ES-I3 (cell line): ENCODE results near the gene IVNS1ABP.
A peak's percentile ranks its signal among the peaks of the same experiment; 100 is the strongest.

ENCODE experiments used
- H3K36me3 ChIP-seq: 2 replicates; pipeline ENCODE4 v1.6.1; 2013; ENCODE audit warnings: mild to moderate bottlenecking, low read length, control low read depth, moderate library complexity; ENCODE audit not compliant: insufficient read depth
- H3K4me1 ChIP-seq: 2 replicates; pipeline ENCODE4 v1.6.1; 2013; ENCODE audit warnings: mild to moderate bottlenecking, control low read depth, low read length; ENCODE audit not compliant: insufficient read depth
- H3K9ac ChIP-seq: 2 replicates; pipeline ENCODE4 v1.6.1; 2013; ENCODE audit warnings: low read depth, mild to moderate bottlenecking, low read length, moderate library complexity
- H3K9me3 ChIP-seq: 2 replicates; pipeline ENCODE4 v1.6.1; 2013; ENCODE audit warnings: mild to moderate bottlenecking, low read length, moderate library complexity; ENCODE audit not compliant: control insufficient read depth, insufficient read depth

IVNS1ABP gene

DNA sequence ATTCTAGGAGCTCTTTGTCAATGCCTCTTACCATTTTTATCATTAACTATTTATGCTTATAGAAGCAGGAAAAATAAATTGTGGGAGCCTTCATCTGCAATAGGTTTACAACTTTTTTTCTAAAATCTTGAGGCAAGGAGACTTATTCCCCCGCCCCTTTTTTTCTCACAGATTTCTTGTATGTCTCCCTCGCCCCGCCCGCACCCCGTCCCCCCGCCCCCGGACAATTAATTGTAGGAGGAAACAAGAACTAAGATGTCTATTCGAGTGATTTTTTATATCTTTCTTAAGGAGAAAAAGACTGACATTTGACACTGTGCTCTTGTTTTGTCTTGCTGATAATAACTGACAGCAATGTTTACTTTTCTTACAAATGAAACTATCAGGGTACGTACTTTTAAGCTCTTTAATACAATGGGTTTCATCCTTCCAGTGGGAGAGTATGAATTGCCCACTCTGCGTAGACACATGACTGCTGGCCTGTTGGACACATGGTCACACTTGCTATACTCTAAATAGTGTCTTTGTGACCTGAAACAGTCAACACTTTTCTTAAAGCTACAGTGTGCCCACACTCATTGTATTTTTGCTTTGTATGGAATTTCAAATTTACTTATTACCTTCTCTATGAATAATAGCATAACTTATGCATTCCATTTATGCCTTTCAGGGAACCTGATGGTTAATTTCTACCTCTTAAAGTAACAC is 1.5 kb upstream of the IVNS1ABP start:
- Histone ChIP-seq H3K4me1 (peaks cover 6% of the 10 kb centered on the region; the same call in 1 of the 2 replicates), H3K9ac (peak overlapping the region; percentile 87), H3K36me3 (no peaks in the 10 kb centered on the region; the same call in 1 of the 2 replicates), H3K9me3 (no peaks in the 10 kb centered on the region)

DNA sequence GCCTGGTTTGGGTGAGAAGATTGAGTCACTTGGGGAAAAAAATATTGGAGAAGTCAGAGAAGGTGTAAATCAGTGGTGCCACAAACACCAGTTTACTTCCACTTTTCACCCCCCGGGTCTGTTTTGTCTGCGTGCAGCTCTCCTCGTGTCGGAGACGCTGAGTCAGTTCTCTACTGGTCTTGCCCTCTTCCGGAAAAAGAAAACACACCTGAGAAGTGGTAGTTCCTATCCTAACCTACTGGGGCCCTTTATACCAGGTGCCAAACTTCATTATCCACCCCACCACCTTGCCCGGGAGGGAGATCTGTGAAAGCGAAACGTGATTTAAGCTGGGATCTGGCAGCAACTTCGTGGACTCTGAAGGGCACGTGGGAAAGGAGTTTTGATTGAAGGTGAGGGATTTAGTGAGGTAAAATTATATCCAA is 855 bp upstream of the IVNS1ABP start:
- no peaks in the 10 kb centered on the region; the same call in 1 of the 2 replicates for H3K36me3 ChIP-seq
- no peaks in the 10 kb centered on the region for H3K9me3 ChIP-seq
- H3K4me1 ChIP-seq = peaks cover 8% of the 10 kb centered on the region; the same call in 1 of the 2 replicates
- H3K9ac ChIP-seq = peak overlapping the region; percentile 87

DNA sequence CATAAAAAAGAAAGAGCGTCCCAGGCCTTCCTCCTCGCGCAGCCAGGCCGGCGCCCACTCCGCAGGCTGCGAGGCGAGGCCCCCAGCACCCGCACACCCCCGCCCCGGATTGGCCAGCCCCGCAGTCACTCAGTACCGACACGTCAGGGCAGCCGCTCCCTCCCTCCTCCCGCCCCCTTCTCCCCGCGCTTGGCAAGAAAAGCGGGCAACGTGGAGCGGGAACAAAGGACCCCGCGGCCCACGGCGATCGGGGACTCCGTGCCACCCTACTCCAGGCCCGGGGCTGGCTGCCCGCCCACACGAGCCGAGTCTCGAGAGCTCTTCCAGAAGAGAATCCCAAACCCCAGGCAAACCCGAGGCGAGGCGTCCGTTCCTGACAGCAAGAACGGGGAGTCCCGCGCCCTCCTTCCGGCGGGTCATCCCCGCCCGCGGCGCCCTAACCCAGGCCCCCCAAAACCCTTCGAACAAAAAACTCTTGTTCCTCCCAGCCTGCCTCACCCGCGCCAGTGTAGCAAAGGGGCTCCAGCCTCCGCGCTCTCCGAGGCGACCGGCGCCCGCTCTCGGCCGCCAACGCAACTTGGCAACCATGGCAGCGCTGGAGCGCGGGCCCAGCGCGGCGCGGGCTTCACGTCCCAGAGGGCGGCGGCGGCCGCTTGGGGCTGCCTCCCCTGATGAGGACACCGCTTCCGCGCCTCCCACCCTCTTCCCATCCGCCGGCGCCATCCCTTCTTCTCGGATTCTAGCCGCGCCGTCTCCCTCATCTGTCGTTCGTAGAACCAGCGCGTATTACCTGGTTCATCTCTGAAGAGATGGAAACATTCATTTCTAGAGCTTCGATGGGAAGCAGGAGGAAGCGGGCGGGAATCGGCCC is 645 bp downstream of the IVNS1ABP start:
- H3K9ac ChIP-seq = peak overlapping the region; percentile 97
- H3K4me1 ChIP-seq = peaks cover 17% of the 10 kb centered on the region; the same call in 1 of the 2 replicates
- no peaks in the 10 kb centered on the region; the same call in 1 of the 2 replicates for H3K36me3 ChIP-seq
- H3K9me3 ChIP-seq = no peaks in the 10 kb centered on the region

DNA sequence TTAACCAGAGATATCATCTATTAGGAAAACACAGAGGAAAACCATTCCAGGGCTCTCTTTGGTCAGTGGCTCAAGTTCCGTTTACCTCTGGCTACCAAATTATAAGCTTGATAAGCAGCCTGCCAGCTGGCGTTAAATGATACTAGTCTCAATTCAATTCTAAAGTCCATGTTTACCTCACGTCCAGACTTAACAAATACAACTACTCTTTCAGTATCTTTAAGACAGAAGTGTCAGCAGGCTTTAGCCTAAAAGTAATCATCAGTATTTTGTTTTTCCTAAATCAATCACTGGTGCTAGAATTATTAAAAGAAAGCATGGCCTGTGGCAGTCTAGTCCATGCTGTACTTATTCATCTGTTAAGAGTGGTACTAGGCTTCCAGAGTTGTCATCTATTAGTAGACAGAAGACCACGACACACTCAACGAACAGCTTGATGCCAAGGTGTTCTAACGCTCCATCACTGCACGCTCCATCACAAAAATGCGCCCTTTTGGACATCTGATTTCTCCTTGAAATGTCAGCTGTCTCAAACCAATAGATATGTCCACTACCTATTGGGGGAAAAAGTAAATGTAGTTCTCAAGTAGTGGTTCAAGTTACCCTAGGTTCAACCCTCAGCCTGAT is 1.5 kb downstream of the IVNS1ABP start:
- Histone ChIP-seq H3K9me3 (no peaks in the 10 kb centered on the region), H3K9ac (peak overlapping the region; percentile 97), H3K36me3 (peaks cover 3% of the 10 kb centered on the region; the same call in 1 of the 2 replicates), H3K4me1 (peaks cover 17% of the 10 kb centered on the region; the same call in 1 of the 2 replicates)

DNA sequence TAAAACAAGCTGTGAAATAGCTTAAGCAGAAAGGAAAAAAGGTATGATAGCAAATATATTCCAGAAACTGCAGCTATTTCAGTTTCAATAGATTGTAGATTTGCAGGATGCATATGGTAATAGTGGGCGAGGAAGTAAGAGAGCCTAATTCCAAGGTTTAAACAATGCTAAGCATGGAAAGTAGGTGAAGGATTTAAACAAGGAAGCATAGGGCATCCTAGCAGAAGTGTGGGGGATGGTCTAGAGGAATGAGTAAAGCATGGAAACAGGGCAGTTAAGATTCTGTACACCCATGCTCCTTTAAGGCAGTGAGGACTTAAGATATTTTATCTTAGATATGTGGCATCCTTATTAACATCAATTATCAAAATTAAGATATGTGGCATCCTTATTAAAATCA is 2.6 kb downstream of the IVNS1ABP start:
- Histone ChIP-seq H3K9ac (peak overlapping the region; percentile 97), H3K9me3 (no peaks in the 10 kb centered on the region), H3K36me3 (peaks cover 8% of the 10 kb centered on the region), H3K4me1 (peaks cover 17% of the 10 kb centered on the region; the same call in 1 of the 2 replicates)

DNA sequence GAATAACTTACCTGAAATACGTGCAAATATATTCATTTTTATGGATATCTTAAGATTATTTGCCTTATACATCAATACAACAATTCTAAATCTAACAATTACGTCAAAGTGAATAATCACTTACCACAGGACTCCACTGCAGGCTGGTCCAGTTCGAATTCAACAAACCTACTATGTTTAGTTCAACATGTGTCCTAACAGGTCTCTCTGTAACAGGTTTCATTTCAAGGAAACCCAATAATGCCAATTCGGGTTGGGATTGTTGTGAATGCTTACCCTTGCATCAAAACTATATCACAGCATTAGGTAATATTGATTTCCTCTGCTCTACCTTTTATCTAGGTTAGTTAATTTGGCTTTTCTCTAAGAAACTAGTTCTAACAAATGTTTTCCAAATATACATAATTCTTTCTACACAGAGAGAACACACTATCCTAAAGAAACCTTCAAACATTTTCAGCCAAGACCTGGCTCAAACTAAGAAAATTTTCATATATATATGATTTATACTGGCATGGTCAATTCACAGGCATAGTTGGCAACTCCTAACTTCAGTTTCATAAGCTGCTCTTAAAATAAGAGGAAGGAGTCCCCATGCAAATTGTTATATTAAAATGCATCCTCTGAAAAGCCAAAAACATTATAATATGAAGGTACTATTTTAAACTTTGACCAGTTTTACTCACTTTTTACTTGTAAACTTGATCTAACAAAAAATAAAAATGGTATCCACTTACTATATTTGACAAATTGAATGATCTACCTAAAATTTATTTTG is 4.5 kb downstream of the IVNS1ABP start:
- Histone ChIP-seq H3K9ac (no peak overlapping the region), H3K36me3 (peaks cover 8% of the 10 kb centered on the region), H3K4me1 (peaks cover 13% of the 10 kb centered on the region; the same call in 1 of the 2 replicates), H3K9me3 (no peaks in the 10 kb centered on the region)

DNA sequence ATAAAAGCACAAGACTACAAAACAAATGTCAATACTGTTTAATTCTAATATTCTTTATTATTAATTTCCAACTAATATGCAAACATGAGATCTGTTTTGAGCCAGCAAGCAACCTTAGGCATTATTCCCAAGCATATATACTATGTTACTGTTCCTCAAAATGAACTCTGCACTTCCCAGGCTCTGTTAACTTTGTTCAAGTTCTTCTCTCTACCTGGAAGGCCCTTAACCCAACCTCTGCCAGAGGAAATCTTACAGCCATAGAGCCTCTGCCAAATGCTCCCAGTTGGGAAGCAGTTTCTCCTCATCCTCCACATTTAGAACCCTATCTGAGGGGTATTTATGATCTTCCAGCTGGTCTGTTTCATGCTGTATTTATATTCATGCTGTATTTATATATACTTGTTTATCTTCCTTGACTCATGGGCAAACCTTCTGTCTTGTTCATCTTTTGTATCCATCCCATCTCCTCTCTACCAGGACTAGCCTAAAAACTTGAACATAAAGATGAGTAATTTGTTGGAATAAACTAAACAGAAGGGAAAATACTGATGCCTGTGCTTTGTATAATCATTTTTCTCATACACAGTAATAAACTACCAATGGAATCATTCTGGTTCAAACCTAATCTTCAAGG is 5.3 kb downstream of the IVNS1ABP start:
- Histone ChIP-seq H3K4me1 (peaks cover 13% of the 10 kb centered on the region; the same call in 1 of the 2 replicates), H3K36me3 (peaks cover 12% of the 10 kb centered on the region), H3K9ac (no peak overlapping the region), H3K9me3 (no peaks in the 10 kb centered on the region)

DNA sequence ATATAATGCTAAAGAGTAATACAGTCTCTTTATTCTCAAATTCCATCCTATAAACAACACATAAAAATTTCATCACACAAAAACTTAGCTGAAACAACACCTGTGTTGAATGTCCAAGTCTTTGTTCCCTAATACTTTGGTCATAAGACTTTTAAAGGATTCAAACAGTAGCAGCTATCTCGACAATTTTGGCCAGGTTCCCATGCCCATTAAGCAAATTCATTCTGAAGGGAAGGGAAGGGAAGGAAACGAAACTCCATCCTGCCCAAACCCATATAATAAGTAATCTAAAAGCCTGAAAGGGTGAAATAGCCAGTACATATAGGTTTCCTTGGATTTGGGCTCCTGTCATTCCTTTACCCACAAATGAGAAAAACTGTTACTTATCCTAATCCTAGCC is 7.5 kb downstream of the IVNS1ABP start:
- Histone ChIP-seq H3K9me3 (no peaks in the 10 kb centered on the region), H3K9ac (no peak overlapping the region), H3K4me1 (peaks cover 13% of the 10 kb centered on the region; the same call in 1 of the 2 replicates), H3K36me3 (peaks cover 27% of the 10 kb centered on the region)

DNA sequence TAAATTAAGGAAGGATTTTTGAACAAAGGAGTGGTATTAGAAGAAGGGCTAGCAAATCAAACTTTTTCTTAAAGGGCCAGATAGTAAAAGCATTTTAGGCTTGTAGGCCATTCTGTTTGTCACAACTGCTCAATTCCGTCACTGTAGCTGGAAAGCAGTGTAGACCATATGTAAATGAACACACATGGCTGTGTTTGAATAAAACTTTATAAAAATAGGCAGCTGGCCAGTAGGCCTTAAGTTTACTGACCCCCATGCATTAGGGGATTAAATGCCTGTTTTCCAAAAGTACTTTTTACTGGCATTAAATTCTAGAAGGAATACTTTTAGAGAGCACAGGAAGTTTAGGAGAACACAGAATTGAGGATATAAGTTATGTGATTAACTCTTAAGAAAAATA is 8.9 kb downstream of the IVNS1ABP start:
- Histone ChIP-seq H3K9ac (no peak overlapping the region), H3K36me3 (peaks cover 37% of the 10 kb centered on the region), H3K9me3 (no peaks in the 10 kb centered on the region), H3K4me1 (peaks cover 11% of the 10 kb centered on the region; the same call in 1 of the 2 replicates)

DNA sequence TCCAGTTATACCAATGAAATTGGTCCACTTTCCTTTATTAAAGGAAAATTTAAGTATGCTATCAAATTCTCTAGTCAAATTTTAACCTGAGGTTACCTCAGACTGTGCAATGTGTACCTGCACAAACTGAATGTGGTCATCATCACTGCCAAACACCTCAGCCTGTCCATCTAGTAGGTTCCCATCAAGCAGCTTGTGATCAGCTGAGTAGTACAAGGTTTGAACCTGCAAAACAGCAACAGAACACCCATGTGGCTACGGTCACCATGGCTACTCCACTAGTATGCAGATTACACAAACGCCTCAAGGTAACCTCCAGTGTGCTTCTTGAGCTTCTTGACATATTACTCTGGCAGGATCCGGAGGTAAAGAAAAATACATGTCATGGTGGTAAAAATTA is 11.6 kb downstream of the IVNS1ABP start:
- Histone ChIP-seq H3K9me3 (no peaks in the 10 kb centered on the region), H3K9ac (no peak overlapping the region), H3K36me3 (peaks cover 45% of the 10 kb centered on the region), H3K4me1 (no peaks in the 10 kb centered on the region)

DNA sequence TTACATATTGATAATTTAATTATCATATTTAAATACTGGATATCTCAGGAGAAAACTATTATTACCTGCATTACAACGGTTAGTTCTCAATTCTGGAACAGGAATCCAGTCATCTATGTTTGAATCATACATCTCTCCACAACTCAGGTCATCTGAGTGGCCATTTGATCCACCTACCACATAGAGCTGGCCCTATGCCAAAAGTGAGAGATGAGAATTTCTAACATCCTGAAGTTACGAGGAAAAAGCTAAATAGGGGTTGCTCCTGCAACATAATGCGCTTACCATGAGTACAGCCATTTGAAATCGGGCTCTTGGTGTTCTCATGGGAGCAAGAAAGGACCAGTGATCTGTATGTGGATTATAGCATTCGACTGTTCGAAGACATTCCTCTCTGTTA is 16.9 kb downstream of the IVNS1ABP start:
- no peaks in the 10 kb centered on the region for H3K9me3 ChIP-seq
- H3K36me3 ChIP-seq = peaks cover 43% of the 10 kb centered on the region
- H3K4me1 ChIP-seq = no peaks in the 10 kb centered on the region
- no peak overlapping the region for H3K9ac ChIP-seq

DNA sequence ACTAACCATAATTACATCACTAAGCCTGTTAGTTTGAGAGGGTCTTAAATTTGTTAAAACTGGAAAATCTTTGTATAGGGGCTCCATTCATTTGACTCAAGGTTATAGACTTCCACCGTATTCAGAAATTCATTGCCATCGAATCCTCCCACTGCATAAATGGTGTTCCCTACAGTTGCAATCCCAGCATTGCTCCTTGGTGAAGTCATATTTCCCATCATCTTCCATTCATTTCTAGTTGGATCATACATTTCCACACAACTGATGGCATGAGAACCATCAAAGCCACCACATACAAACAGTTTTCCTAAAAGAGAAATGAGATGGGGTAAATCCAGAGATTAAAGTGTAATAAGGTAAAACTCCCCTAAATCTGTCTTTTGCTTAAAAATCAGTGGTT is 19.1 kb downstream of the IVNS1ABP start:
- Histone ChIP-seq H3K4me1 (no peaks in the 10 kb centered on the region), H3K36me3 (peaks cover 35% of the 10 kb centered on the region), H3K9ac (no peak overlapping the region)

DNA sequence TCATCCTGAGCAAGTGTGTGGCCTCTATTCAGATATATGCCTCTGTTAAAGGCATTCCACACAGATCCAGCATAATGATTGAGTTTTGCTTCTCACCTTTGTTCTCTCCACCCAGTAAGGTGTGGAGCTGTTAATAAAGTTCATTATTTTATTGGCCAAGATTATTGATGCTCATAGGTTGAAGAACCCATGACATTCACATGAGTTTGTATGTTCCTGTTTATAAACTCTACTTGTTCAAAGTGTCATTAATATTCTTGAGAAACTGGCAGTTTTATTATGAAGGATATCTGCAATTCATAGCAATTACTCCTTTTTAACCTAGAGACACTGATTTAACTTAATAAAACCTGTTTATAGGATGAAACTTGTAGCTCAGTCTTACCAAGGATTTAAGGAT is 22.0 kb downstream of the IVNS1ABP start:
- Histone ChIP-seq H3K36me3 (peaks cover 22% of the 10 kb centered on the region), H3K9ac (no peak overlapping the region), H3K4me1 (no peaks in the 10 kb centered on the region), H3K9me3 (no peaks in the 10 kb centered on the region)

More for the DNA sequence above, 19.1 kb downstream of the IVNS1ABP start:
- H3K9me3 ChIP-seq = no peaks in the 10 kb centered on the region
